Keratinocyte (primary cell): ENCODE results near the gene GABPB2. TPM values are rescaled to one million over a fixed set of nuclear protein-coding genes. Genes with fewer than 3 reads are reported as not detected.

Experiments used
- DNase-seq: peaks from one replicate; pipeline ENCODE4 v3.0.0-alpha.2; 2011; ENCODE audit warnings: low read depth, missing footprints, low spot score
- FAIRE-seq: peaks from 2 replicates; lab custom pipeline; 2011; peaks lifted over from hg19 to GRCh38; lab: Jason Lieb, UNC
- H2AFZ ChIP-seq: 2 replicates; pipeline ENCODE4 v1.6.0; 2012; ENCODE audit warnings: low read length, control low read depth, inconsistent platforms; ENCODE audit not compliant: control insufficient read depth
- H3K27ac ChIP-seq: 2 replicates; pipeline ENCODE4 v1.5.1; 2011; ENCODE audit warnings: low read length; ENCODE audit not compliant: control insufficient read depth, insufficient read depth
- H3K27me3 ChIP-seq: 3 replicates; pipeline ENCODE4 v1.6.0; 2011; ENCODE audit warnings: low read length; ENCODE audit not compliant: control insufficient read depth, insufficient read depth; ENCODE audit errors: extremely low read depth
- H3K36me3 ChIP-seq, 2 experiments: 2 replicates in 1 of 2; 3 replicates in 1 of 2; pipeline ENCODE4 v1.5.1; 2011; ENCODE audit warnings: low read length in 2 of 2, mild to moderate bottlenecking in 1 of 2; ENCODE audit not compliant: control insufficient read depth in 2 of 2, insufficient read depth in 2 of 2; ENCODE audit errors: extremely low read depth in 1 of 2
- H3K4me1 ChIP-seq: 3 replicates; pipeline ENCODE4 v1.5.1; 2011; ENCODE audit warnings: low read length; ENCODE audit not compliant: control insufficient read depth, insufficient read depth; ENCODE audit errors: extremely low read depth
- H3K4me2 ChIP-seq: 3 replicates; pipeline ENCODE4 v1.6.0; 2011; ENCODE audit warnings: low read depth, low read length; ENCODE audit not compliant: control insufficient read depth, insufficient read depth; ENCODE audit errors: extremely low read depth
- H3K4me3 ChIP-seq, 3 experiments: fragments of 200-600 bp in 1 of 3; sonication (generic) in 1 of 3; 2 replicates in 2 of 3; 3 replicates in 1 of 3; pipeline ENCODE4 v1.5.1; 2011 to 2016; ENCODE audit warnings: low read length in 3 of 3, mild to moderate bottlenecking in 3 of 3, control low read depth in 2 of 3, inconsistent platforms in 1 of 3, low read depth in 1 of 3, mixed read lengths in 1 of 3, mixed run types in 1 of 3, moderate library complexity in 1 of 3; ENCODE audit not compliant: control insufficient read depth in 2 of 3, insufficient read depth in 2 of 3; ENCODE audit errors: extremely low read depth in 1 of 3
- H3K79me2 ChIP-seq: 2 replicates; pipeline ENCODE4 v1.6.0; 2012; ENCODE audit warnings: low read length; ENCODE audit not compliant: control insufficient read depth, insufficient read depth
- H3K9ac ChIP-seq: 3 replicates; pipeline ENCODE4 v1.6.0; 2011; ENCODE audit warnings: low read length; ENCODE audit not compliant: control insufficient read depth, insufficient read depth; ENCODE audit errors: extremely low read depth
- H3K9me1 ChIP-seq: 3 replicates; pipeline ENCODE4 v1.6.0; 2011; ENCODE audit warnings: low read length; ENCODE audit not compliant: control insufficient read depth, insufficient read depth; ENCODE audit errors: extremely low read depth
- H3K9me3 ChIP-seq: 2 replicates; pipeline ENCODE4 v1.5.1; 2012; ENCODE audit warnings: low read depth, low read length; ENCODE audit not compliant: control insufficient read depth
- H4K20me1 ChIP-seq: 3 replicates; pipeline ENCODE4 v1.6.0; 2011; ENCODE audit warnings: low read length; ENCODE audit not compliant: control insufficient read depth, insufficient read depth; ENCODE audit errors: extremely low read depth
- EZH2 ChIP-seq: IDR thresholded peaks from one replicate; pipeline ENCODE4 v1.6.1; 2012; ENCODE audit warnings: inconsistent platforms, mild to moderate bottlenecking, low read length, moderate library complexity
- dilution Hi-C: fragments of 300-500 bp; cut with MboI; formaldehyde crosslinking; loops from one replicate; pipeline ENCODE4 v1.7.0; 2020; ENCODE audit warnings: low sequenced_read_pairs; ENCODE audit not compliant: extremely low pct_ligation_motif_present
- polyA plus RNA-seq, 5 experiments: library from polyadenylated mRNA; depleted of rRNA in 3 of 5; stranded (reverse) in 3 of 5; stranded (forward) in 1 of 5; unstranded in 1 of 5; fragments of >200 nt; gene quantifications; 1 replicate in 1 of 5; 2 replicates in 3 of 5; 3 replicates in 1 of 5; pipeline versions ENCODE4 v1.2.1 to v1.2.3, GENCODE V29; 2011 to 2012; ENCODE audit warnings: missing spikeins in 2 of 5, low read depth in 1 of 5, low replicate concordance in 1 of 5
- TF ChIP-seq, protein P1 (sequence below), 3 experiments: IDR thresholded peaks in 1 of 3; conservative IDR thresholded peaks in 1 of 3; optimal IDR thresholded peaks in 1 of 3; 2 replicates in 2 of 3; 3 replicates in 1 of 3; pipeline versions ENCODE3 to v1.5.1; 2011; ENCODE audit warnings: low read length in 3 of 3, mild to moderate bottlenecking in 3 of 3, moderate library complexity in 2 of 3, control low read depth in 1 of 3, inconsistent platforms in 1 of 3; ENCODE audit not compliant: insufficient read depth in 2 of 3; ENCODE audit errors: extremely low read depth in 1 of 3

GABPB2 gene
- polyA plus RNA-seq, 1 donor (not counting 4 experiments of a cell fraction or from before 2014, with no cell fraction given): 13.3 TPM

DNA sequence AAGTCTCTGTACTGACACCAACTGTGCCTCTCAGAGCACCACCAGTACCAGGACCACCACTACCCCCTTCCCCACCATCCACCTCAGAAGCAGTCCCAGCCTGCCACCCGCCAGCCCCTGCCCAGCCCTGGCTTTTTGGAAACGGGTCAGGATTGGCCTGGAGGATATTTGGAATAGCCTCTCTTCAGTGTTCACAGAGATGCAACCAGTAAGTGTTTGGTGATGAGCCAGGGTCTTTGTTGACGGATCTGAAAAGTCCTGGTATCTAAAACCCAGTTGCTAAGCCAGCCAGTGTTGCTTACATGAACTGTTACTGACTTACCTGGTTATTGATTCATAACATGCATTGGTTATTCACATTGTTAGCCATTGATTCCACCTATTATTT lies 21.9 kb upstream of the GABPB2 start:
- TF ChIP-seq, protein P1, sequence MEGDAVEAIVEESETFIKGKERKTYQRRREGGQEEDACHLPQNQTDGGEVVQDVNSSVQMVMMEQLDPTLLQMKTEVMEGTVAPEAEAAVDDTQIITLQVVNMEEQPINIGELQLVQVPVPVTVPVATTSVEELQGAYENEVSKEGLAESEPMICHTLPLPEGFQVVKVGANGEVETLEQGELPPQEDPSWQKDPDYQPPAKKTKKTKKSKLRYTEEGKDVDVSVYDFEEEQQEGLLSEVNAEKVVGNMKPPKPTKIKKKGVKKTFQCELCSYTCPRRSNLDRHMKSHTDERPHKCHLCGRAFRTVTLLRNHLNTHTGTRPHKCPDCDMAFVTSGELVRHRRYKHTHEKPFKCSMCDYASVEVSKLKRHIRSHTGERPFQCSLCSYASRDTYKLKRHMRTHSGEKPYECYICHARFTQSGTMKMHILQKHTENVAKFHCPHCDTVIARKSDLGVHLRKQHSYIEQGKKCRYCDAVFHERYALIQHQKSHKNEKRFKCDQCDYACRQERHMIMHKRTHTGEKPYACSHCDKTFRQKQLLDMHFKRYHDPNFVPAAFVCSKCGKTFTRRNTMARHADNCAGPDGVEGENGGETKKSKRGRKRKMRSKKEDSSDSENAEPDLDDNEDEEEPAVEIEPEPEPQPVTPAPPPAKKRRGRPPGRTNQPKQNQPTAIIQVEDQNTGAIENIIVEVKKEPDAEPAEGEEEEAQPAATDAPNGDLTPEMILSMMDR (optimal IDR thresholded peaks at IDR 0.05 in 1 of 3, IDR thresholded peaks at IDR 0.05 in 1 of 3, conservative IDR thresholded peaks at IDR 0.05 in 1 of 3; ENCODE audit: extremely low read depth in 1 of 3, insufficient read depth in 2 of 3, low read length in 3 of 3): no peak
- TF ChIP-seq EZH2: no peak
- dilution Hi-C loops: no loop called here
- Histone ChIP-seq H3K9ac (peak overlapping the region; percentile 70), H3K4me1 (peaks cover 14% of the 10 kb centered on the region), H3K4me2 (peak overlapping the region; percentile 98), H3K9me3 (no peaks in the 10 kb centered on the region), H3K9me1 (no peaks in the 10 kb centered on the region), H2AFZ (peak overlapping the region; percentile 91), H3K4me3 (peak overlapping the region; percentile 48 to 84 (median 79)), H3K27ac (no peak overlapping the region), H3K36me3 (peaks cover 16 to 23% of the 10 kb centered on the region in 2 experiments), H3K79me2 (no peaks in the 10 kb centered on the region), H4K20me1 (peaks cover 2% of the 10 kb centered on the region), H3K27me3 (no peaks in the 10 kb centered on the region)
- DNase-seq (no peak), FAIRE-seq (no peak)

DNA sequence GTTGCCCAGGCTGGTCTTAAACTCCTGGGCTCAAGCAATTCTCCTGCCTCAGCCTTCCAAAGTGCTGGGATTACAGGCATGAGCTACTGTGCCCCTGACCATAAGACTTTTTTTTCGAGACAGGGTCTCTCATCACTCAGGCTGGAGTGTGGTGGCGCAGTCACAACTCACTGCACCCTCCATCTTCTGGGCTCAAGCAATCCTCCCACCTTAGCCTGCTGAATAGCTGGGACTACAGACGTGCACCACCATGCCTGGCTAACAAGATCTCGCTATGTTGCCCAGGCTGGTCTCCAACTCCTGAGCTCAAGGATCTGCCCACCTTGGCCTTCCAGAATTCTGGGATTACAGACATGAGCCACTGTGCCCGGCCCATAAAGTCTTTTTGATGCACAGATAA lies 21.1 kb upstream of the GABPB2 start:
- no peak for FAIRE-seq
- peaks cover 21 to 29% of the 10 kb centered on the region in 2 experiments for H3K36me3 ChIP-seq
- no peak overlapping the region for H3K4me2 ChIP-seq
- H3K79me2 ChIP-seq: no peaks in the 10 kb centered on the region
- TF ChIP-seq EZH2: no peak
- TF ChIP-seq, protein P1 (optimal IDR thresholded peaks at IDR 0.05 in 1 of 3, IDR thresholded peaks at IDR 0.05 in 1 of 3, conservative IDR thresholded peaks at IDR 0.05 in 1 of 3; ENCODE audit: extremely low read depth in 1 of 3, insufficient read depth in 2 of 3, low read length in 3 of 3): no peak
- no peaks in the 10 kb centered on the region for H3K9me3 ChIP-seq
- H3K4me1 ChIP-seq: peaks cover 17% of the 10 kb centered on the region
- H3K9ac ChIP-seq: no peak overlapping the region
- H3K9me1 ChIP-seq: no peaks in the 10 kb centered on the region
- dilution Hi-C loops: no loop called here
- H3K4me3 ChIP-seq: no peak overlapping the region
- peaks cover 2% of the 10 kb centered on the region for H4K20me1 ChIP-seq
- H3K27ac ChIP-seq: no peak overlapping the region
- no peak for DNase-seq
- no peaks in the 10 kb centered on the region for H3K27me3 ChIP-seq
- no peak overlapping the region for H2AFZ ChIP-seq
